PC-3 (cell line): ENCODE measurements around the gene ATP6V1G1. TPM values are rescaled to one million over a fixed set of nuclear protein-coding genes. Genes with fewer than 3 reads are reported as not detected.

Experiments
- ATAC-seq: fragments of 200-7000 bp; cut with Tn5 transposase; 2 replicates; pipeline ENCODE4 v1.9.1; 2020; ENCODE audit warnings: mild to moderate bottlenecking, moderate library complexity
- BruUV-seq: library from RNA; stranded (reverse); fragments of 400-500 nt; replicated peaks from 2 replicates; lab custom pipeline; 2021; lab: Mats Ljungman, UMichigan
- CTCF ChIA-PET: fragments of 300-600 bp; sonication (Branson Sonifier 250); formaldehyde crosslinking; loops from one replicate; lab custom pipeline; 2022; ENCODE audit warnings: antibody characterized with exemption; lab: Charles Lee
- POLR2A ChIA-PET: fragments of 300-600 bp; sonication (Branson Sonifier 250); formaldehyde crosslinking; loops from one replicate; lab custom pipeline; 2022; ENCODE audit warnings: antibody characterized with exemption; ENCODE audit not compliant: unreplicated experiment; lab: Charles Lee
- DNase-seq: peaks from one replicate; pipeline ENCODE4 v3.0.0-alpha.2; 2015
- H2AFZ ChIP-seq: fragments of 300-600 bp; sonication (generic); 2 replicates; pipeline ENCODE4 v1.6.0; 2016; ENCODE audit warnings: antibody characterized with exemption, low read length
- H3F3A ChIP-seq: fragments of 300-600 bp; sonication (generic); one replicate; pipeline ENCODE4 v1.6.0; 2017; ENCODE audit warnings: antibody characterized with exemption, low read length, control low read depth, mild to moderate bottlenecking; ENCODE audit not compliant: unreplicated experiment
- H3K27ac ChIP-seq: fragments of 300-600 bp; sonication (generic); 2 replicates; pipeline ENCODE4 v1.5.1; 2016; ENCODE audit warnings: mild to moderate bottlenecking, low read length
- H3K27me3 ChIP-seq: fragments of 300-600 bp; sonication (generic); 2 replicates; pipeline ENCODE4 v1.6.1; 2016; ENCODE audit warnings: low read length, mixed read lengths
- H3K36me3 ChIP-seq: fragments of 300-600 bp; sonication (generic); 2 replicates; pipeline ENCODE4 v1.6.1; 2016; ENCODE audit warnings: low read depth, mixed run types, low read length, mixed read lengths
- H3K4me1 ChIP-seq: fragments of 300-600 bp; sonication (generic); 2 replicates; pipeline ENCODE4 v1.5.1; 2016; ENCODE audit warnings: low read length; ENCODE audit not compliant: insufficient read depth
- H3K4me2 ChIP-seq: fragments of 300-600 bp; sonication (generic); 2 replicates; pipeline ENCODE4 v1.6.0; 2016; ENCODE audit warnings: low read length
- H3K4me3 ChIP-seq: fragments of 300-600 bp; sonication (generic); 2 replicates; pipeline ENCODE4 v1.5.1; 2016; ENCODE audit warnings: mild to moderate bottlenecking, low read length, mixed read lengths
- H3K79me2 ChIP-seq: fragments of 300-600 bp; sonication (generic); 2 replicates; pipeline ENCODE4 v1.6.1; 2017; ENCODE audit warnings: low read length, mixed read lengths
- H3K9ac ChIP-seq: fragments of 300-600 bp; sonication (generic); 2 replicates; pipeline ENCODE4 v1.6.0; 2016; ENCODE audit warnings: mild to moderate bottlenecking, low read length
- H3K9me2 ChIP-seq: fragments of 300-600 bp; sonication (generic); replicated peaks from 2 replicates; pipeline ENCODE4 v1.6.1; 2016; ENCODE audit warnings: mixed run types, low read length, mixed read lengths
- H3K9me3 ChIP-seq: fragments of 300-600 bp; sonication (generic); 2 replicates; pipeline ENCODE4 v1.6.1; 2016; ENCODE audit warnings: low read length, mixed read lengths
- H4K20me1 ChIP-seq: fragments of 300-600 bp; sonication (generic); 2 replicates; pipeline ENCODE4 v1.6.1; 2016; ENCODE audit warnings: low read length, mixed read lengths
- CTCF ChIP-seq: fragments of 300-600 bp; sonication (generic); conservative IDR thresholded peaks from 2 replicates; pipeline ENCODE4 v1.5.1; 2017; ENCODE audit warnings: antibody characterized with exemption, low read depth, mild to moderate bottlenecking, low read length
- EZH2 ChIP-seq: fragments of 300-600 bp; sonication (generic); IDR thresholded peaks from one replicate; pipeline ENCODE4 v1.6.1; 2017; ENCODE audit warnings: antibody characterized with exemption, mild to moderate bottlenecking, low read length; ENCODE audit not compliant: unreplicated experiment
- EZH2phosphoT487 ChIP-seq: fragments of 300-600 bp; sonication (generic); IDR thresholded peaks from 2 replicates; pipeline ENCODE4 v1.6.1; 2018; ENCODE audit warnings: mild to moderate bottlenecking, antibody characterized with exemption, low read length, borderline replicate concordance
- intact Hi-C: fragments of 100-400 bp; cut with micrococcal nuclease; formaldehyde crosslinking; loops from 2 replicates; pipeline ENCODE4 v1.9.0; 2023
- total RNA-seq: library from RNA; depleted of rRNA; stranded (reverse); fragments of >200 nt; gene quantifications from 2 replicates; pipeline ENCODE4 v1.2.3, GENCODE V29; 2014

Gene ATP6V1G1
- total RNA-seq, 1 experiment from 2014 or later, result 126 TPM

DNA sequence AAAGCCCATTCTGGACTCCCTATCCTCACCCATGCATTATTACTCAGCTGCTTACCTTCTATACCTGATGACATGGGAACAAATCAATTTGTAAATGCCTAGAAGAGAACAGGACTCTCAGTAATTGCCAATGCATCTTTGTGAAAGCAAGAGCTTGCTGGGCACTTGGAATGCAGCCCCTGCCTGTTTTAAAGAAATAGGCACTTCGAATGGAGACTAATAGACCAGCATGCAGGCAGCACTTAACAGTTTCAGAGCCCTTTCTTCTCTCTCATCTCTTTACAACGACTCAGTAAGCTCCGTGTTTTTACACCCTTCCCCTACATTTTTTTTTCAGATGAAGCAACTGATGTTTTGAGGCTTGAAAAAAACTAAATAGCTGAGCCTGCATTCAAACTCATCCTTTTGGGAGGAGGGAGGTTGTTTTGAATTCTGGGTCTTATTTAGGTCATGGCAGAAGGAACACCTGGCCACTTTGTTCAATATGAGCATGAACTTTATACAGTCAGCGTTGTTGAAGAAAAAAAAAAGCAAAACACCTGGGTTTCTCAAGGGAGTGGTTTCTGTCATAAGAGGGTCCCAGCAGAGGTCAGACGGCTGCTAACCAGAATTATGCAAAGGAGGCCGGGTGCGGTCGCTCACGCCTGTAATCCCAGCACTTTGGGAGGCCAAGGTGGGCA is 47.7 kb upstream of the ATP6V1G1 start:
- H3K27me3 ChIP-seq, result no peaks in the 10 kb centered on the region
- no peak overlapping the region for H3K9ac ChIP-seq
- H2AFZ ChIP-seq, result no peak overlapping the region
- intact Hi-C loops, result no loop called here
- H3K4me2 ChIP-seq, result no peak overlapping the region
- ChIA-PET POLR2A (no interaction called here), CTCF (no interaction called here)
- H3K4me3 ChIP-seq, result no peak overlapping the region
- TF ChIP-seq CTCF, result no peak
- no peak for TF ChIP-seq EZH2
- TF ChIP-seq EZH2phosphoT487, result no peak
- no peak overlapping the region for H3K27ac ChIP-seq
- no TSS peak for BruUV-seq
- no peaks in the 10 kb centered on the region for H3K9me3 ChIP-seq
- no peaks in the 10 kb centered on the region for H3K9me2 ChIP-seq
- H3K36me3 ChIP-seq, result no peaks in the 10 kb centered on the region
- no peaks in the 10 kb centered on the region for H4K20me1 ChIP-seq
- no peaks in the 10 kb centered on the region for H3F3A ChIP-seq
- no peak for DNase-seq
- H3K79me2 ChIP-seq, result no peaks in the 10 kb centered on the region
- H3K4me1 ChIP-seq, result no peaks in the 10 kb centered on the region
- no peak for ATAC-seq

GRCh38 chr9:114545055-114545454 is 42.5 kb upstream of the ATP6V1G1 start:
- Histone ChIP-seq H3F3A (no peaks in the 10 kb centered on the region), H3K4me3 (no peak overlapping the region), H3K27ac (no peak overlapping the region), H2AFZ (no peak overlapping the region), H4K20me1 (no peaks in the 10 kb centered on the region), H3K4me1 (no peaks in the 10 kb centered on the region), H3K4me2 (no peak overlapping the region), H3K79me2 (no peaks in the 10 kb centered on the region), H3K9me3 (no peaks in the 10 kb centered on the region), H3K36me3 (no peaks in the 10 kb centered on the region), H3K9me2 (no peaks in the 10 kb centered on the region), H3K9ac (no peak overlapping the region), H3K27me3 (no peaks in the 10 kb centered on the region)
- CTCF ChIA-PET, result no interaction called here
- ATAC-seq (no peak), DNase-seq (no peak)
- intact Hi-C loops, result loop anchor here (5.0 kb wide), 1 partner anchor 58 kb away; no protein-coding TSS in a partner anchor
- POLR2A ChIA-PET, result no interaction called here
- TF ChIP-seq EZH2 (no peak), CTCF (no peak), EZH2phosphoT487 (no peak)
- no TSS peak for BruUV-seq

- Histone ChIP-seq H3F3A (no peaks in the 10 kb centered on the region), H3K4me2 (no peak overlapping the region), H3K9ac (no peak overlapping the region), H4K20me1 (no peaks in the 10 kb centered on the region), H3K27me3 (no peaks in the 10 kb centered on the region), H2AFZ (no peak overlapping the region), H3K9me2 (no peaks in the 10 kb centered on the region), H3K4me3 (no peak overlapping the region), H3K4me1 (peaks cover 6% of the 10 kb centered on the region), H3K36me3 (no peaks in the 10 kb centered on the region), H3K27ac (no peak overlapping the region), H3K9me3 (no peaks in the 10 kb centered on the region), H3K79me2 (no peaks in the 10 kb centered on the region)
- POLR2A ChIA-PET, result no interaction called here
- no TSS peak for BruUV-seq
- CTCF ChIA-PET, result no interaction called here
- ATAC-seq, result no peak
- no peak for DNase-seq
- intact Hi-C loops, result loop anchor here (5.0 kb wide), 1 partner anchor 60 kb away; no protein-coding TSS in a partner anchor
- TF ChIP-seq EZH2phosphoT487 (no peak), CTCF (no peak), EZH2 (no peak)
Measured at GRCh38 chr9:114546851-114547250, 40.7 kb upstream of the ATP6V1G1 start.
